ENCODE results near the gene CFAP45.

The CFAP45 gene

DNA sequence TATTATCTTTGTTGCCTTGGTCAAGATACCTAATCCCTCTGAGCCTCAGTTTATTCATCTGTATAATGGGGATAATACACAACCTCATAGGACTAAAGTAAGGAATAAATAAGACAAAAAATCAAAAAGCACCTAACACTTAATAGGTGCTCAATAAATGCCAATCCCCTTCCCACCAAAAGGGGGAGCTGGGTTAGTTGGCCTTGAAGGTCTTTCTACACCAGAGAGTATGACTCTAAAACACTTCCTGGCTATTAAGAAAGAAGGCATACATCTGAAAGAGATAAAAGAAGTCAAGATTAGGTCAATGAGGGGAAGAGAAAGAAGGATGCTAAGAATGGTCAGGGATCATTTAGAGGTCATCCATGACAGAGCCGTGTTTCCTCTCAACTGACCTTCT lies 48.6 kb downstream of the CFAP45 start:
- no peak for DNase-seq (ENCODE audit: low read depth)

DNA sequence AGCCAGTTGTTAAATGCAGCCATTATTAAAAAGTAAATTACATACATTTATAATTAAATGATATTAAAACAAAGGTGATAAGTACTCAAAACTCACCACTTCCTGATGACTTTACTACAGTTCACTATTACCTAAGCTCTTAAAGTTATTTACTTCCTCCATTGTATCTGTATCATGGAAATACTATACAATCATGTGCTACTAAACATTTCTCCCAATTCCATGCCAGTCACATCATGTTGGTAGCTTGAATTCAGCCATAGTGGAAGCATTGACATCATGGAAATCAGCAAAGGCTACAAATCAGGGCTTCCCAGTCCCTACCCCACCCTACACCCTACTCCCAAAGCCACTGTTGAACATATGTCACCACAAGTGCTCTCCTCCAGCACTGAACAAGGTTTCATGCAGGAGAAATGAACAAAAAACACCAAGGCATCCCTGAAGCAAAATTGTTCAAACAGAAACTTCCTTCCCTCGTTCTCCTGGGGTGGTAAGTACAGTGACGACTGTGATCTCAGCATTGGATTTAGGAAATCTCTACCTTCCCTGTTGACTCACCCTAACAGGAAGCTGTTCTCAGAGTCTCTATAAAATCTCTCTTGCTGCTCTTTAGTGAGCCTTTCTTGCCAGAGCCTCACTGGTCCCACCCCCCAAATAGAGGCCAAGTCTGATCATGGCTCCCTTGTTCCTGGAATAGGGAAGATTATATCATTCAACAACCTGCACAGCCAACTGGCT lies 50.2 kb downstream of the CFAP45 start:
- no peak for DNase-seq (ENCODE audit: low read depth)

DNA sequence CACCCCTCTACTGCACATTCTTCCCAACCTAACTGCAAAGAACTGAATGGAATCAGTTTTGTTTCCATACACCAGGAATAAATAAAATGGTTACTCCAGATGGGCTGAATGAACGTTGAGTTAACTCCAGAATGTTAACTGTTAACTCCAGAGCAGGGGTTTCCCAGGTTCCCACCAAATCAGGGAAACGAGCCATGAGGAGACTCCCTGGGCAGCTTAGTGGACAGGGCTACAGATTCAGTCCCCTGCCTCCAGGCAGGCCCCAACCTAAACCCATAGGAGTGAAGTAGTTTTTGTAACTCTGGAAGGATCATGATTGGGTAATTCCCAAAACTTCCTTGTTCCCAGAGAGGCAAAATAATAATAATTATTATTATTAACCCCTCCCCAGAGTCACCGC lies 51.6 kb downstream of the CFAP45 start:
- no peak for DNase-seq (ENCODE audit: low read depth)

DNA sequence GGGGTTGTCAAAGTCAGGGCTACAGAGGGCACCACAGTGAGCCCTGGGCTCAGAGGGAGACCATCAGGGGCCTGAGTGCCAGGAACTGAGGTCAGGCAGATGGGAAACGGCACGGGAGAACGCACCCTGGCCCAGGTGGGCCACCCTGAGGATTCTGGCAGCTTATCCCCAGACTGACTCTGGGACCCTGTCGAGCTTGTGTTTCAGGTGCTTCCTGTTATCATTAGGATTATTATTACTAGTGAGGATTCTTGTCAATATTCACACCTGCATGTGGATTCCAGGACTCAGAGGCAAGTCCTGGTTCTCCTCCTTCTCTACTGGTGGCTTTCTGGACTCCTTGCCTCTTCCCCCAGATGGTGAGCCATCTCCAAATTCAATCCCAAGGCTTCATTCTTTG lies 52.7 kb downstream of the CFAP45 start:
- DNase-seq (ENCODE audit: low read depth) = no peak

DNA sequence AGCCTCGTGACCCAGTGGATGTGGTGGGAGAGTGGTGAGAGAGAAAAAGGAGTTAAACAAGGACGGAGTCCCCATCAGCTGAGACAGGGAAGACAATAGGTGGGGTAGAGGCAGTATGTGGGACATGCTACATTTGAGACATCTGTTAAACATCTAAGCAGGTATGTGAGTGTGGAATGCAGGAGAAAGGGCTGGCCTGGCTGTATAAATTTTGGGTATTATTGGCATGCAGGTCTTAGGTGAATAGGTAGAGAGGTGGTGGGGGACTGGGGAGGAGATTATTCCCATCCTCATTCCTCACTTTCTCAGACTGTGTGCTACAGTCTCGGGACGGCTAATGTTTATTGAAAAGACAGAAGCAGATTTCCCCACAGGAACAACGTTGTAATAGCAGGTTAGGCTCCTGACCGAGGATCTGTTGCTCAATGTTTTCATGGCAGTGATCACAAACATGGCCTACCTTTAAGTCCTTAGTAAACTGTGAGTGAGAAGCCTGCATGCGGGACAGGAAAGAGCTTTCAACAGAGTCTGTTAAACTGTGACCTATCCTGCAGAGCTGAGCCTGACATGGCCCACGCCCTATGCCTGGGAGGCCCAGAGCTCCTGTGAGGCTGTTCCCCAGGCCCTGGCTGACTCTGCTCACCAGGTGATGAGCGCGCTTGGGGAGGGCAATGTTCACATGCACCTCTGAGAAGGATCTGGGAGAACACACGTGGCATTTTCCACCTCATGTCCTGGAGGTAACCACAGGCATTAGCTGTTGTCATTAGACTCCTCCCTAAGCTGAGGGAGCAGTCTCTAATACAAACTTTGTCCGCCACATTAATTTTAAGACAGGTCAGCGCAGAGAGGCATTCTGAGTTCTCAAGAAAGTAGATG lies 54.0 kb downstream of the CFAP45 start:
- no peak for DNase-seq (ENCODE audit: low read depth)

DNA sequence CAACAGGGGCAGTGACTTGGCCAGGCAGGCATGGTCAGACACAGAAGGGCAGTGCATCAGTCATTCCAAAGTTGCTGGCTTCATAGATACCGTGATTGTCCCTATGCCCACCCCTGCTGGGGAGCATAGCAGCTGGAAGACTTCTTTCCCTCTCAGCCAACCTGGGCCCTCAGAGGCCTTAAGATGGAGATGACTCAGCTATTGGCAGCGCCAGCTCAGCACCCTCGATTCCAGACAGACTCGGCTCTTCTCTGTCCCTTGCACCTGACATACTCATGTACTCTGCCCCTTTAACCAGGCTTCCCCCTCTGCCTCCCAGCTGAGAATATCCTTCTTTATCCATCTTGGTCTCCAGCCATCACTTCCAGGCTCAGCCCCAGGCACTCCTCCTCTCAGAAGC lies 56.5 kb downstream of the CFAP45 start:
- no peak for DNase-seq (ENCODE audit: low read depth)

DNA sequence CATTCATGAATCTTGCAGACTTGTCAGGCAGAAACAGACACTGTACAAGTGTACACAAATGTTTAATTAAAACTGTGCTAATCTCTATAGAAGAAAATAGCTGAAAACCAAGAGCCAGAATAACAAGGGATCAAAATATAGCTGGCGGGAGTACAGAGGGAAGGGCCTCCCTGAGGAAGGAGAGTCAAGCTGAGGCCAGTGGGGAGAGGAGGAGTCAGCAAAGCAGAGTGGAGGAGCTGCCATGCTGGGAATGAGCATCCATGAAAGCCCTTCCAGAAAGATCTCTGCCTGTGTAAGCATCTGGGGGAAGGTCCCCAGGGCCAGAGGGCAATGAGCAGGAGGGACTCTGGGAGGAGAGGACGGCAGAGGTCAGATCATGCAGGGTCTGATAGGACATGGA lies 58.2 kb downstream of the CFAP45 start:
- DNase-seq (ENCODE audit: low read depth) = no peak

DNA sequence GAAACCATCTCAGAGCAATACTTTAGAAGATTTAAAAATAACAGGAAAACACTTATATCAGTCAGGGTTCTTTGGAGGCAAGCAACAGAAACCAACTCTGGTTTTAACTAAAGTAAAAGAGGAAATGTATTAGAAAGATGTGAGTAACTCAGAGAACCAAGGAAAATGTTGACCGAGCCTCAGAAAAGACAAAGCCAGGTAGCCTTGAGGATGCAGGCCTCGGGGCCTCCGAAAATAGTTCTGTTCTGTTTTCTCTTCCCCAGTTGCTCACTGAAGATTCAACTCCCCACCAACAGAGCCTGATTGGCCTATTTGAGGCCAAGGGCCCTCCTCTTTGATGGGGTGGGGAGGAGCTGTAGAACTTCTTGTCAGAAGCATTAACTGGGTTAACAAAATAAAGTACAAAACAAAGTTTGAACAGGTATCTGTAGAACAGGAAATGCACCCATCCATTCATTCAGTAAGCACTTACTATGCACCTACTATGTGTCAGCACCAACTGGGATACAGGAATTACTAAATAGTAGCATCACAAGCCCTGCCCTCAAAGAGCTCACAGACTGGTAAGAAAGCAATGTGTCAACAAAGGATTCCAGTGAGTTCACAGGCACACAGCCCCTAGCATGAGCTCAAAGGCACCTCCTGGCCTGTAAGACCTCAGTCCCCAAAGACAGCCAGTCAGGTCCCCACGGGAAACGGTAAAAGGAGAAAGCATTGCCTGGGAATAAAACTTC lies 60.7 kb downstream of the CFAP45 start:
- DNase-seq (ENCODE audit: low read depth) = no peak

DNA sequence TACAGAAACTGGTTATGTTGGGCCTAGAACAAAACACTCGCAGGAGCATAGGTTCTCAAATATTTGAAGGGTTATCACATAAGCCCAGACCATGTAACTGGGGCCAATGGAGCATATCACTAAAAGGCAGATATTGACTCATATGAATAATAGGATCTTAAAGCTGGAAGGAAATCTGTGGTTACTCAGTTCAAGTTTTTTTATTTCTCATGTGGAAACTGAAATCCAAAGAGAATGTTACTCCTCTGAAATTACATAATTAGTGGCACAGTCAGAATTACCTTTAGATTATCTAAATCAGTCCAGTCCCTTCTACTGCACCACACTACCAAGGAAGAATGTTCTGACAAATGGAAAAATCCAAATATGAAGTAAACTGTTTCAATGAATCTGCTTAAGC lies 61.2 kb downstream of the CFAP45 start:
- no peak for DNase-seq (ENCODE audit: low read depth)

DNA sequence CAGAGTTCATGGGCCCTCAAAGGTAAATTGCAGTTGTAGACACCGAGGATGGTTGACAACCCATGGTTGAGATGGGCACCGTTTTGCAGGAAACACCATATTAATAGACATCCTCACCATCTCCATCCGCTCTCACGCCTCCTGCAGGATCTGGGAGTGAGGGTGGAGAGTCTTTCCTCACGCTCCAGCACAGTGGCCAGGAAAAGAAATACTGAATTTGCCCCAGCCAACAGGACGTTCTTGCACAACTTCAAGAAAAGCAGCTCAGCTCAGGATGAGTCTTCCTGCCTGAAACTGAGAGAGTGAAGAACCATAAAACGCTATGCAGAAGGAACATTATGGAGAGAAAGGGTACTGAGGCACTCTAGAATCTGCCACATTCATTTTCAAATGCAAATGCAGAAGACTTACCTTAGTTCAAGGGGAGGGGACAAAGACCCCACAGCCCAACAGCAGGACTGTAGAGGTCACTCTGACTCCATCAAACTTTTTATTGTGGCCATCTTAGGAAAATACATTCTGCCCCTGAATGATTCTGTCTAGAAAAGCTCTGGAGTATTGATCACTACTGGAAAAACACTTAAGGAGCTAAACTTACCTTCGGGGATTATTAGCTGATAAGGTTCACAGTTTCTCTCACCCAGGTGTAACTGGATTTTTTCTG lies 64.0 kb downstream of the CFAP45 start:
- no peak for DNase-seq (ENCODE audit: low read depth)

DNA sequence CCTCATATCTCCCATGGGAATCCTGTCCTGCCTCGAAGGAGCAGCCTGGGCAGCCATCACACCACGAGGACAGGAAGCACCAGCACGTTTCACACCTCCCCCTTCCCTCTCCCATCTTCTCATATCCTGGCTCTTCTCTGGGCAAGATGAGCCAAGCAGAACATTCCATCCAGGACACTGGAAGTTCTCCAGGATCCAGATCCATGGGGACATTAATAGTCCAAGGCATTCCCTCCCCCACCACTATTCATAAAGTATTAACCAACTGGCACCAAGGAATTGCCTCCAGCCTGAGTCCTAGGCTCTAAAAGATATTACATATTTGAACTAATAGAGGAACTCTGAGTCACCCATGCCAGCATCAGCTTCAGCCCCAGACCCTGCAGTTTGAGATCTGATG lies 64.6 kb downstream of the CFAP45 start:
- DNase-seq (ENCODE audit: low read depth) = no peak

DNA sequence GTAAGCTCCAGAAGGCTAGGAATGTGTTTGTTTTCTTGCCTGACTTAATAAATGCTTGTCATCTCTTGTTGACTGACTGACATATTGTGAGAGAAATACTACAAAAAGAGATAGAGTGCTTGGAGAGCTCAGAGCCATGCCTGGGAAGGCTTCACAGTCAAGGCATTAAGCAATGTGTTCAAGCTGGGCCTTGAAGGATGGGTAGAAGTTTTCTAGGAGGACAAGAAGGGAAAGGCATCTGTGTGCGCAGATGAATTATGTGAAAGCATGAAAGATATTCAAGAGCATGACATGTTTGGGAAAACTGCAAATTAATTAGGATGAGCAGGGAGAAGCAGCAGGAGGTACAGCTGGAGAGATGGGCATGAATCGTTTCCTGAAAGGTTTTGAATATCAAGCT lies 67.7 kb downstream of the CFAP45 start:
- no peak for DNase-seq (ENCODE audit: low read depth)

DNA sequence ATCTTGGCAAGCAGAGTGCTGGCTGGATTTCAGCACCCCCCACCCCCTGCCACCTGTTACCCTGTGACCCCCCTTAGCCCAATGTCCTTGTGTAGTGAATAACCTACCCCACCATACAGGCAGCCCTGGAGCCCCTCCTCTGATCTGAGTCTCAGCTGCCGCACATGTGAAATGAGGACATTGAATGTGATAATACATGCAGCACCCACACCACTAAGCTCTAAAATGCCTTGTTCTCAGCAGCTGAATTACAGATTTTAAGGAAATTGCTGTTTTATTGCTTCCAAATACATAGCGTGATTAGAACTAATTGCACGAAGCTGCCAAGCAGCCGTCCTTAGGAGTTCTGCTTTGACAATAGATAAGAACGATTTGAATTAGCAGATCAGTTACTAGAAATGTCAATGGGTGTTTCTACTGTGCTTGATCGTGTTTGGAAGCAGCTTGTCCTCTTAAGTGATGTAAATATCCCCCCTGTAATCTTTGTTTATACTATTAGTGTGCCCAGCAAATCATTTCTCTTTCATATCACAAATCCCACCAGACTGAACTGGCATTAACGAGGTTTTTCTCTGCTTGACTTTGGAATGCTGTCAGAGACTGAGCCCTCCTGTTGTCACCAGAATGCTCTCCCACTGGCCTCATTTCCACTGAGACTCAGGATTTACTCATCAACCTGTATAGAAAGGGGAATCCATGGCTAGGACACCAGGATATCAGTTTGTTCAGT lies 68.4 kb downstream of the CFAP45 start:
- DNase-seq (ENCODE audit: low read depth) = no peak

DNA sequence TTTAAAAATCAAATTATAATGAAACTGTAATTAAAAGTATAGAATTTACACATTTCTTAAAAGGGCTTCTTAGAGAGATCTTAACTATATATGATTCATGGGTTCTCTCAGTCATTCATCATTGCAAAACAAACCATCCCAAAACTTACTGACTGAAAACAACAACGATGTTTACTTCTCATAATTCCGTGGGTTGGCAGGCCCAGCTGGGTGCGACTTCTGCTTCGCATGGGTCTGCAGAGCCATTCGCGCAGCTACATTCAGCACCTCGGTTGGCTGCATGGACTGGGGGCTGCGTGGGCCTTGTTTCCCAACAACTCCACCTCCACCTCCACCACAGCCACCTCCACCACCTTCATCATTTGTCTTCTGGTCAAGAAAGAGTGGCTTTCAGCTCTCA lies 69.2 kb downstream of the CFAP45 start:
- no peak for DNase-seq (ENCODE audit: low read depth)

DNA sequence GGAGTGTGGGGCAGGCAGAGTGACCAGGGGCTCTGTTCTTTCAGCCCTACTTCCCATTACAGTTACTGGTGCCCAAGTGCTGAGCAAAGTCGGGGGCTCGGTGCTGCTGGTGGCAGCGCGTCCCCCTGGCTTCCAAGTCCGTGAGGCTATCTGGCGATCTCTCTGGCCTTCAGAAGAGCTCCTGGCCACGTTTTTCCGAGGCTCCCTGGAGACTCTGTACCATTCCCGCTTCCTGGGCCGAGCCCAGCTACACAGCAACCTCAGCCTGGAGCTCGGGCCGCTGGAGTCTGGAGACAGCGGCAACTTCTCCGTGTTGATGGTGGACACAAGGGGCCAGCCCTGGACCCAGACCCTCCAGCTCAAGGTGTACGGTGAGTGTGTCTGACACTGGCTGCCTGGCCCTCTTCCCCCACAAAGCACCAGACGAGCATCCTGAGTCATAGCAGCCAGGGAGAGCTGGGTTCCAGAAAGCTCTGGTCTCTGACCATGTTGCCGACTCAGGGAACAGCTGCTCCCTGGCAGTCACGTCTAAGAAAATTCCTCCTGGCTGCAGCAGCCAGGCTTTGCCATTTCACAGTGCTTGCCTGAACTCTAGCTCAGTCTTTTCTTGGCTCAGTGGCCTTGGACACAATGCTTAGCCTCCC lies 70.0 kb downstream of the CFAP45 start:
- DNase-seq (ENCODE audit: low read depth) = no peak

DNA sequence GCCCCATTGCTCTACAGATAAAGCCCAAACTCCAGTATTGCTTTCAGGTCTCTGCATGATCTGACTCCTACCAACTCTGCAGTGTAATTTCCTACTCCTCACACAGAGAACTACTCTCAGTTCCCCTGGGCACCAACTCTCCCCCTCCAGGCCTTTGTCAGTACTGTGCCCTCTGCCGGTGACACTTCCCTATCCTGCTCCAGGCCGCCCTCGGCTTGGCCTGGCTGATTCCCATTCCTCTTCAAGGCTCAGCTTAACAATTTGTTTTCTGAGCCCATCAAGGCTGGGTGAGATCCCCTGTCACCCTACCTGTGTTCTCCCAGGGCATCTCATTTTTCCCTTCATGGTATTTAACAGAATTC lies 70.7 kb downstream of the CFAP45 start:
- DNase-seq (ENCODE audit: low read depth) = no peak

DNA sequence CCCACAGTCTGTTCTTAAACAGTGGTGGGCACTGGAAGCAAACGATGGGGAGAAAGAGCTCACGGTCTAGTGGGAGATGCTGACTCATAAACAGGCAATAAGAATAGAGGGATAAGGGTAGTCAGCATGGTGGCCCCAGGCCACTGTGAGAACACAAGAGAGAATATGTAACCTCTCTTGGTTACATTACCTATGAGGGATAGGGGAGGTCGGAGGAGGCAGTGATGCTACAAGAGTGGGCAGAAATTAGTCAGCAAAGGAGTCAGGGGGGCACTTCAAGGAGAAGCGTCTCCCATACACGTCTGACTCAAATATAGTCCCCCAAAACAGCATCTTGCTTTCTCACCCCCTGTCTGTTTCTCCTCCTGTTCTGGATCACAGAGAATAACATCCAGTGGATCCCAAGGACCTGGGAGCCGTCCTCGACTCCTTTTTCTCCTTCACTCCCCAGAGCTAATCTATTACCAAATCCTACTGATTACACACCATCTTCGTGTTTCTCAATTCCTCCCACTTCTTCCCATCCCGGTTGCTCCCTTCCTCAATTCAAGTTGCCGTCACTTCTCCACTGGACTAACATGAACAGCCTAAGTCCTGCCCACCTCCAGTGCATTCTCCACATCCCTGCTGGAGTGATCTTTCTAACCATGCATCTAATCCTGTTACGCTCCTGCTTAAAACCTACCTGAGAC lies 71.2 kb downstream of the CFAP45 start:
- DNase-seq (ENCODE audit: low read depth) = no peak

DNA sequence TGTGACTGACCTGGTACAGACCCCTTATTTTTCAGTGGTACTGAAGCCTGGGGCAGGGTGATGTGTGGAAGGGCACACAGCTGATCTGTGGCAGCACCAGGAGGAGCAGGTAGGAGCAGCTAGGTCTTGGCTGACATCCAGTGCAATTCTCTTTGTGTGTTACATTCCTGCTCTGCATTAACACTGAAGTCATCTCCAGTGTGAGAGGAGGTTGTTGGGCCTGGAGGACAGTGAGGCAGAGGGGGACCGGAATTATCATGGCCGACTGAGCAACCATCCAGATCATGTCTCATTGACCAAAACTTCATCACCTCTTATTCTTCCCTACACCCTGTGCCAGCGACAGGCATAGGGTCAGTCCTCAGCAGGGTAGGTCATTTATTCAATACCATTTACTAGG lies 71.8 kb downstream of the CFAP45 start:
- DNase-seq (ENCODE audit: low read depth) = no peak

DNA sequence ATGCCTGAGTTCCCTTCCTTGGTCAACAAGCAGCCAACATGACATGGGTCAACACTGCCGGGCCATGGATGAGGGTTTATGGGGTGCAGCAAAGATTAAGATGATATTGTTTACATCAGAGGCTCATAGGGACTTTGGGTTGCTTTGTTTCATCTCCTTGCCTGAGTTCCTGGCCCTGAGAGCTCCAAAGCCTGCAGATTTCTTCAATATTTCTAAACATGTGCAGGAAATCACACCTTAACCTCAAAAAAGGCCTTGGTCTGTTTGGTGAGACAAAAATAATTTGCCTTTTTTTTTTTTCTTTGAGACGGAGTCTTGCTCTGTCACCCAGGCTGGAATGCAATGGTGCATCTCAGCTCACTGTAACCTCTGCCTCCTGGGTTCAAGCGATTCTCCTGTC lies 72.4 kb downstream of the CFAP45 start:
- DNase-seq (ENCODE audit: low read depth) = no peak

DNA sequence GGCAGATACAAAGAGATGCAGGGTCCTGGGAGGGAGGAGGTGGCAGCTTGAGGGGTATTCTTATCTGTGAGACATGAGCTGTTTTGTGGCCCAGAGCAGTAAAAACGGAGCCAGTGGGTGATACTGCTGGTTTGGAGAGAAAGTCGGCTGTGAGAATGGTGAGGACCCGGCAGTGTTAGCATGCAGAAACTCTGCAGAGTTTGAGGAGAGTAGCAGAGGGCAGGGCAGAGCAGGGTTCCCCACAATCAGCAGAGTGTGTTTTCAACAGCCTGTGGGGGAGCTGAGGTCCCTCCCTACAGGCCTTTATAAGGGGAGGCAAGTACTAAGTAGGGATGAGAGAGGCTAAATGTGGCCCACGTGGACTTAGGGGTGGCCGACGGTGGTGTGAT lies 72.9 kb downstream of the CFAP45 start:
- DNase-seq (ENCODE audit: low read depth) = no peak
